Measurements from ENCODE around the gene MALSU1.

Gene MALSU1

GRCh38 chr7:23285657-23286646, 13.2 kb upstream of the MALSU1 start:
- TF ChIP-seq, protein P1, sequence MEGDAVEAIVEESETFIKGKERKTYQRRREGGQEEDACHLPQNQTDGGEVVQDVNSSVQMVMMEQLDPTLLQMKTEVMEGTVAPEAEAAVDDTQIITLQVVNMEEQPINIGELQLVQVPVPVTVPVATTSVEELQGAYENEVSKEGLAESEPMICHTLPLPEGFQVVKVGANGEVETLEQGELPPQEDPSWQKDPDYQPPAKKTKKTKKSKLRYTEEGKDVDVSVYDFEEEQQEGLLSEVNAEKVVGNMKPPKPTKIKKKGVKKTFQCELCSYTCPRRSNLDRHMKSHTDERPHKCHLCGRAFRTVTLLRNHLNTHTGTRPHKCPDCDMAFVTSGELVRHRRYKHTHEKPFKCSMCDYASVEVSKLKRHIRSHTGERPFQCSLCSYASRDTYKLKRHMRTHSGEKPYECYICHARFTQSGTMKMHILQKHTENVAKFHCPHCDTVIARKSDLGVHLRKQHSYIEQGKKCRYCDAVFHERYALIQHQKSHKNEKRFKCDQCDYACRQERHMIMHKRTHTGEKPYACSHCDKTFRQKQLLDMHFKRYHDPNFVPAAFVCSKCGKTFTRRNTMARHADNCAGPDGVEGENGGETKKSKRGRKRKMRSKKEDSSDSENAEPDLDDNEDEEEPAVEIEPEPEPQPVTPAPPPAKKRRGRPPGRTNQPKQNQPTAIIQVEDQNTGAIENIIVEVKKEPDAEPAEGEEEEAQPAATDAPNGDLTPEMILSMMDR (conservative IDR thresholded peaks at IDR 0.05; ENCODE audit: low read depth, low read length): no peak
- DNase-seq (ENCODE audit: low read depth): no peak
- no peak overlapping the region for H3K4me3 ChIP-seq (ENCODE audit: low read depth, low read length)

GRCh38 chr7:23287612-23288011, 11.5 kb upstream of the MALSU1 start:
- TF ChIP-seq, protein P1 (conservative IDR thresholded peaks at IDR 0.05; ENCODE audit: low read depth, low read length): no peak
- no peak for DNase-seq (ENCODE audit: low read depth)
- no peak overlapping the region for H3K4me3 ChIP-seq (ENCODE audit: low read depth, low read length)

DNA sequence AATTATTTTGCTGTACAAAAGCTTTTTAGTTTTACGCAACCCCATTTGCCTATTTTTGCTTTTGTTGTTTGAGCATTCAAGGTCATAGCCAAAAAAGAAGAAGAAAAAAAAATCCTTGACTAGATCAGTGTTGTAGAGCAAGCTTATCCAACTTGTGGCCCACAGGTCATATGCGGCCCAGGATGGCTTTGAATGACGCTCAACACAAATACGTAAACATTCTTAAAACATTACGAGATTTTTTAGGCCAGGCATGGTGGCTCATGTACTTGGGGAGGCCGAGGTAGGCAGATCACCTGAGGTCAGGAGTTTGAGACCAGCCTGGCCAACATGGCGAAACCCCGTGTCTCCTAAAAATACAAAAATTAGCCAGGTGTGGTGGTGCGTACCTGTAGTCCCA, 8.1 kb upstream of the MALSU1 start:
- TF ChIP-seq, protein P1 (conservative IDR thresholded peaks at IDR 0.05; ENCODE audit: low read depth, low read length): no peak
- H3K4me3 ChIP-seq (ENCODE audit: low read depth, low read length): no peak overlapping the region
- DNase-seq (ENCODE audit: low read depth): no peak

- DNase-seq (ENCODE audit: low read depth): no peak
- TF ChIP-seq, protein P1 (conservative IDR thresholded peaks at IDR 0.05; ENCODE audit: low read depth, low read length): no peak
- no peak overlapping the region for H3K4me3 ChIP-seq (ENCODE audit: low read depth, low read length)
Measured at GRCh38 chr7:23291957-23292560, 7.1 kb upstream of the MALSU1 start.

DNA sequence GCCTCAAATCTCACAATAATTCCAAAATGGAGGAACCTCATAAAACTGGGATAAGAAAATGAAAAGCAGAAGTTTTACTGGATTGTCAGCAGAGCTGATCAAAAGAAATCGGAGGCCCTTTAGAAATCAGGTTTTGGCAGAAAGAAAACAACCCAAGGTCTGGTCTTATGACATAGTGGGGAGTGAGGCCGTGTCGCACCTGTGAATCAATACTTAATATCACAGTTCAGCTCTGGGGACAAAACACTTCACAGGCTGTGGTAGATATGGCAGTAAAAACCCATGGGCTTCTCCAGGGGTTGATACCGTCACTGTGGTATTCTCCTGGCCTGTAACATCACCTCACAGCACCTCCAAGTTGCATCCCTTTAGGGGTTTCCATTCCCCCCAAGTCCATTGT, 6.5 kb upstream of the MALSU1 start:
- DNase-seq (ENCODE audit: low read depth): no peak
- H3K4me3 ChIP-seq (ENCODE audit: low read depth, low read length): no peak overlapping the region
- TF ChIP-seq, protein P1 (conservative IDR thresholded peaks at IDR 0.05; ENCODE audit: low read depth, low read length): no peak

DNA sequence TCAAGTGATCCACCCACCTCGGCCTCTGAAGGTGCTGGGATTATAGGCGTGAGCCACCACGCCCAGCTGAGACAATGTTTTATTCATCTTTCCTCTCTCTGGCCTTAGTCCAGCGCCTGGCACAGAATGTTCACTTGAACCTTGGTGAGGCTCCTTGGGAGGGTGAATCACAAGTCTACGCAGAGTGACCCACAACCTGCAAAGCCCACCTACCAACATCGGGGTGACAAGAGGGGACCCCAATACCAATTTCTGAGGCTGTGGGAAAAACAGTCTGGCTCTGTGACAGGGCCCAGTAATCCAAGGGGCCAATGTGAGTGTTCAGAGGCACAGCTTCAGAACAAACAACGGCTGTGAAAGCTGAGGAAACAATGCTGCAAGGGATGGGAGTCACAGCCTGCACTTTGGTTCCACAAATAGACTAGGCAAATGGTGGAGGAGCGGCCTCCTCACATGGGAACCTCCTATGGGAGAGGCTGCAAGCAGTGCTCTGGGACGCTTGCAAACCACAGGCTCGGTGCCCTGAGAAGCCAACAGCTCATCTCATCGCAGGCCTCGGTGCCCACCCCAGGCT, 5.6 kb upstream of the MALSU1 start:
- H3K4me3 ChIP-seq (ENCODE audit: low read depth, low read length): no peak overlapping the region
- TF ChIP-seq, protein P1 (conservative IDR thresholded peaks at IDR 0.05; ENCODE audit: low read depth, low read length): no peak
- DNase-seq (ENCODE audit: low read depth): no peak
